Renal pelvis (tissue), 4 donors: ENCODE results near the gene UFC1. TPM values are rescaled to one million over a fixed set of nuclear protein-coding genes. Genes with fewer than 3 reads are reported as not detected.
A peak's percentile ranks its signal among the peaks of the same experiment; 100 is the strongest.

ENCODE experiments used
- DNase-seq: peaks from one replicate; pipeline ENCODE4 v3.0.0-alpha.2; 2013
- polyA plus RNA-seq, 3 donors: library from polyadenylated mRNA; unstranded; fragments of 120-200 nt; gene quantifications; one replicate each; pipeline ENCODE4 v1.2.1, GENCODE V29; 2013; ENCODE audit not compliant: insufficient read length in 3 of 3

Gene UFC1
- polyA plus RNA-seq, 3 donors, result 123 to 161 (median 140) TPM

DNA sequence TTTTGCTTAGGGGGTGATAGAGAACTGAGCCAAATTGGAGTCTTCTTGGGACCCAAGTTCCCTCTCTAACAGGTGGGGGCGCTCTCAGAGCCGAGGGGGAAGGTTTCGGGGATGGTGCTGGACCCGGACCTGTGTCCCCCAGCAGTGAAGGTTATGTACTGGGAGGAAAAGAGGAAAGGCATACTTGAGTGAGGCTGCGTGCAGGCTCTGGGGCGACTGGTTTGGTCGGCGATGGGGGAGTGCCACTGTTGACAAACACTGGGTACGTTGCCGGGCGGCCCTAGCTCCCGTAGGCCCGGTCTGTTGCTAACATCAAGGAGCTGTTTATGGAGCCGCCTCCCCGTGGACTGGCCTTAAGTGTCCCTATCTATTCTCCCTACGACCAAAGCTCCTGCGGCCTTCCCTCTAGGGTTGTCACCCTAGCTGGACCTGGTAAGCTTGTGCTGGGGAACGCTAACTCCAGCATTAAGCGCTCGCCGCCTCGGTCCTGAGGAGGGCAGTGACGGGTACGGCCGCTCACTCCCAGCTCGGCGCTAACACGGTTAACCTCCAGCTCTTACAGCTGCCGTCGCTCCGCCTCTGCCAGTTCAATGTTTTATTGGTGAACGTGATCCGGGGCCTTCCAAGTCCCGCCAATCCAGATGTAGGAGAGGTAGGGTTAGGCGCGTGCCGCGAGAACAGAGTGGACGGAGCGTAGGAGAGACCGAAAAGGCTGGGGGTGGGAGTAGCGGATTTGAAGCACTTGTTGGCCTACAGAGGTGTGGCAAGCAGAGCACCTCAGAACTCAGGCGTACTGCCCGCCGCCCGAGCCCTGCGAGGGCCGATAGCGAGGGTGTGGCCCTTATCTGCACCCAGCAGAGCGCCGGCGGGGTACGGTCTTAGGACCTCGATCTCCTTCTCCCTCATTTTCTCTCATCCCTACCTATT is 12.2 kb downstream of the UFC1 start, which contains the start of gene PPOX:
Gene PPOX, plus strand, starts transcription at position 685 of the 927 bp plus-strand sequence. CDS start 422 bp downstream, outside the sequence.
- DNase-seq, result peak; percentile 98

DNA sequence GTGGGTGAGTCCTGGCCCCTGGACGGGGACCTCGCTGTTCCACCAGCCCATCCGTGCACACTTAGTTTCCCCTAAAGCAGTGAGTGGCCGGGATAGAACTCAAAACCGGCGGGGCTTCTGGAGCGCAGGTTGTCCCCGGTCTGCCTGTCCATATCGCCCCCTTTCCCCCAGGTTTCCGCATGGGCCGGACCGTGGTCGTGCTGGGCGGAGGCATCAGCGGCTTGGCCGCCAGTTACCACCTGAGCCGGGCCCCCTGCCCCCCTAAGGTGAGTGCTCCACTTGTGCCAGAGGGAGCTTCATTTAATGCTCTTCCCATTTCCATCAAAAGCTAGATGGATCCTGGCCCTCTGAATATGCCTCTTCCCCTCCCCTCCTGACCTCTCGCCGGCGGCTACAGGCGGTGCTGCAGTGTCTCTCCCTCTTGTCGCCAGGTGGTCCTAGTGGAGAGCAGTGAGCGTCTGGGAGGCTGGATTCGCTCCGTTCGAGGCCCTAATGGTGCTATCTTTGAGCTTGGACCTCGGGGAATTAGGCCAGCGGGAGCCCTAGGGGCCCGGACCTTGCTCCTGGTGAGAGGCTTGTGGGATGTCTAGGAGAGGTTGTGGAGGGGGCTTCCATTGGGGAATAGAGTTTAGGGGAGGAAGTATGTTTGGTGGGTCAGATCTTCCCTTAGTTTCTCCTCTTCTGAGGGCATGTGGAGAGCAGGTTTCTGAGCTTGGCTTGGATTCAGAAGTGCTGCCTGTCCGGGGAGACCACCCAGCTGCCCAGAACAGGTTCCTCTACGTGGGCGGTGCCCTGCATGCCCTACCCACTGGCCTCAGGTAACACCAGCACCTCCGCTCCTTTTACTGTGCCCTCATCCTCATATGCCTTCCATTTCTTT is 13.1 kb downstream of the UFC1 start:
- DNase-seq, result no peak

DNA sequence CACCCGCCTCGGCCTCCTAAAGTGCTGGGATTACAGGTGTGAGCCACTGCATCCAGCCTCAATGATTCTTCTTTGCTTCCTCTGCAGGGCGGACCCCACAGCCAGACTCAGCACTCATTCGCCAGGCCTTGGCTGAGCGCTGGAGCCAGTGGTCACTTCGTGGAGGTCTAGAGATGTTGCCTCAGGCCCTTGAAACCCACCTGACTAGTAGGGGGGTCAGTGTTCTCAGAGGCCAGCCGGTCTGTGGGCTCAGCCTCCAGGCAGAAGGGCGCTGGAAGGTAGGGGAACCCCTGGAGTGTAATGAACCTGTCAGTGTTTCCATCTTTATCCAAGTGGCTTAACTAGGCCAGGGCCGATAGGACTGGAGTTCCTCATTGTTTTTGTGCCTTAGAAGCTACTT is 15.1 kb downstream of the UFC1 start:
- DNase-seq, result no peak

DNA sequence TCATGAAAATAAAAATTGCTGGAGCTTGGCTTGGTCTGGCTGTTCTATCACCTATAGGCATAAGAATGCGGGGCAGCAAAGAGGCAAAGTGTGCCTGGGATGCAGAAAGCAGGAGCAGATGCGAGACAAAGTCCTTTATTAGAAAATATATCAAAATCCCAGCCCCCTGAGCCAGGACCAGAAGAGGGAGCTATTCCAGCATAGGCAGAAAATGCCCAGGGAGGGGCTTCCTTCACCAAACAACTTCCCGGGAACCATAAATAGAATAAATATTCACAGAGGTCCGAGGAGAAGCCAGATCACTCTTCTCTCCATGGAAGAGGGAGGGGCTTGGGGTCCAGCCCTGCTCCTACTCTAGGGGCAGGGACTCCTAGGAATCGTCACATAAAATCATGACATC is 17.4 kb downstream of the UFC1 start:
- no peak for DNase-seq

DNA sequence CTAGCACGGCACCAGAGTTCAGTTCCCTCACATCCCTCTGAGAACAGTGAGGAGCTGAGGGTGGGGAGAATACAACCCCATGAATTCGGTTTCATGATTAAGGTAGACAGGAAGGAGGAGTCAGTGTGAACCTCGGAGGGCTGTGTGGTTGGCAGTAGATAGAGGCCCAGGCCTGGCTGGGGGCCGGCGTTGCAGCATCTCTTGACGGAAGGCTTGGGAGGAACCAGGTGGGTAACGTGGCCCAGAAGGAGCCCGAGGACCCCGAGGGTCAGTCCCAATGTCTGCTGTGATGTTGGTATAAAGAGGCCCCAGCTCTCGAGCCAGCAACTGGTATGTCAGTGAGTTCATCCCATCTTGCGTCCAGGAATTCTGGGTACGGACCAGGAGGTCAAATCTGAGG is 17.9 kb downstream of the UFC1 start:
- DNase-seq, result no peak

DNA sequence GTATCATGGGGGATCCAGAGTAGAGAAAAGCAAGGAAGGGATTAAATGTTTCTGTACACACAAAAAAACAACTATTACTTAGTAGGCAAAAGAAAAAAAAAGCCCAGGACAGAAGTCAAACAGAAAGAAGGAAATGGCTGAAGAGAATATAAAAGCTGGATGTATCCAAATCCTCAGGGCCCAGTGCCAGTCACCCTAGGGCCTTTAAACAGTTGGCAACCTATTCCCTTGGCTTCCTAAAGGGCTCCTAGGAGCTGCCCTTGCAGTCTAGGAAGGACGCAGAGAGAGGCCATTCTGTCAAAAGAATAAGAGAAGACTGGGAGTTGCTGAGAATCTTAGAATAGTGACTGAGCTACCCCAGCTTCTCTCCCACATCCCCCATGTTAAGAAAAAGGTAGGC is 18.6 kb downstream of the UFC1 start:
- no peak for DNase-seq

DNA sequence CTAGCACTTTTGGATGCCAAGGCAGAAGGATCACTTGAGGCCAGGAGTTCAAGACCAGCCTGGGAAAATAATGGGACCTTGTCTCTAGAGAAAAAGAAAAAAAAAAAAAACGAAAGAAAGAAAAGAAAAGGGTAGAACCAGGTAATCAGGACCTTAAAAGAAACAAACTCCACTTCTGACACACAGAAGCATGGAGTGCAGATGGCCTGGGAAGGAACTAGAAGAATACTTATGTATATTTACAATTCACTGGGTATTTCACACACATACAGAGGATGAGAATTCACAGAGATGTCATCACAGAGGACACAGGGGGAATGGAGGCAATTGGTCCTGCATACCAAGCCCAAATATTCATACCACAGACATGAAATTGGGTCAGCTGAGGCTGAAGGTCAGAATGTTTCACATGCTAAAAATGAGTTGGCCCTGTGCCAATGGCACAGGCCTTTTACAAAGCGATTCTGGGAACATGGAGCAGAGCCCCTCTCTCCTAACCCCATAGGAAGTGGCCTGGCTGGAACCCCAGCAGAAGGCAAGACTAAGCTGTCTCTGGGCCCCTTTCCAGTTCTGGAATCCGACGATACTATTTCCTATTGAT is 19.1 kb downstream of the UFC1 start:
- DNase-seq, result no peak

DNA sequence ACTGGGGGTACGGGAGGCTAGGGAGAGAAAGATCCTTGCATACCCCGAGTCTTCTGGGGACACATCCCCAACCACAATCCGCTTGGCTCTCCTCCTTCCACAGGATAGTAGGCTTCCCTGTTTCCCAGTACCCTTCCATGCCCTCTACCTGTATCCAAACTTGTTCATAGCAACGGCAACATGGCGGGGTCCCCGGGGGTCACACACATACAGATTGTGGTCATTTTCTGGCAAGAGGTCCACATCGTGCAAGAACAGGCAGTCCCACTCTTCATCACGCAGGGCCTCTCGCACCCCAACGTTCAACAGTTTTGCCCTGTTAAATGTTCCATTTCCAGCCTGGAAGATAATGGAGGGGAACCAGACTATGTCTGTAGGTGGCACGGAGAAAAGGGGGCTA is 19.9 kb downstream of the UFC1 start:
- DNase-seq, result no peak

DNA sequence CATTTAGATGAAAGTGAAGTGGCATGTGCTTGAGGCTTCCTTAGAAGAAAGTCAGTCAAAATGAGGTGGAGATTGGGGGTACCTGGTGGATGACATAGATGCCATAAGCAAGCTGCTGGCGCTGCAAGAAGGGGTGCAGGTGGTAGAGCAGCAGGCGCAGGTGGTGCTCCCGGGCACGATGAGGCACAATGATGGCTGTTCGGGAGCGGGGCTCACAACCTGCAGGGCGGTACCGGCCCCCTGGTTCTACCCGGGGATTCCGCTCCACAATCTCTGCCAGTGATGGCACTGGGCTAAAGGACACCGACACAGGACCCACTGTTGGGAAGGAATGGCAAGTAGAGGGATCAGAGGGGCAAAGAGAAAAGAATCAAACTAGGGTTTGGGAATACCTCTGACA is 21.1 kb downstream of the UFC1 start:
- DNase-seq, result no peak

DNA sequence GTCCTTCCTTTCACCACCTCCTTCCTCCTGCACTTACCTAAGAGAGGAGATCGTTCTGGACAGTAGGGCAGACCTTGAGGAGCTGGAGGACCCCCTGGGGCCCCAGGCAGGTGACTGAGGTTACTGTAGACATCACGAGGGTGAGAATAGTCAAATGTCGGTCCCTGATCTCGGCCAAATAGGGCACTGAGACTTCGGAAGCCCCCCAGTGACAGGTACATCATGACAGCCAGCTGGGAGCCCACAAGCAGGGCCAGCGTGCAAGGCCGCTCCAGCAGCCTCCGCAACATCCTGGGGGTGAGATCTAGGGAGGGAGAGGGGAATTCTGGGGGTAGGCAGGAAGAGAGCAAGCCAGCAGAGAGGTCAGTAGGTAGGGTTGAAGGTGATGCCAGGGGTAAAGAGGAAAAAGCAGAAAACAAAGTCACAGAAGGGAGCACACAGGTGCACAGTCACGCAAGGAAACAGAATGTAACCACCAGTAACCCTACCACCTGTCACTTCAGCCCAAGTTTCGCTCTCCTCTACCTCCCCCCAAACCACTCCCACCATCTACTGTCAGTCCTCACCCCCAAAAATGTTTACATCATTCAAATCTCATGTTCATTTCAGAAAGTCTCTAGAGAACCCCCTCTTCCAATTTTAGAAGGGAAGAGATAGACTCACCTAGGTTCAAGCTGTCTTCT is 22.1 kb downstream of the UFC1 start:
- no peak for DNase-seq

DNA sequence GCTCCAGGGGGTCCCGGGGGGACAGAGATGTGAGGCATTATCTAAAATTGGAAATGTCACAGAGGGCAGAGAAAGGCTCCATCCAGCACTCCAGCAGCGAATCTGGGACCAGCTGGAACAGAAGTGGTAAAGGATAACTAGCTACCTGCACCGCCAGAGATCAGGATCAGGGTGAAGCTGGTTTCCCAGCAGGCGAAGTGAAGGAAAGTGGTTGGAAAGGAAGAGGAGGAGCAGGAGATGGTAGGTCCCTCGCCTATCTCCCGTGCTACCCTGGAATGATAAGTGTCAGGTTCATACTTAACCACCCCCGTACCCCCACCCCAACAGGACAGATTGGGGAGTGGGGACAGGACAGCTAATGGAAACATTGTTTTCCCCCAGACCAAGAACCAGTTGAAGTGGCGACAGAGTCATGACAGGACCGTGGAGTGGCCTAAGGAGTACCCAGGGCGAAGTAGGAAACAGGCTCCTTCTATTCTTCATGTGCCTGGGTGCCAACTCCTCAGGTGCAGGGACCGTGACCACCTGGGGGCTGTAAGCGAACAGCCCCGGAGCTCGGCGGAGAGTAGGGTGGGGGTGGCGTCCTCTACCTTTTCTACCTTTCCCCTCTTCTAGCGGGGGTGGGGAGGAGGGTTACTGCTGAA is 22.8 kb downstream of the UFC1 start:
- DNase-seq, result no peak

DNA sequence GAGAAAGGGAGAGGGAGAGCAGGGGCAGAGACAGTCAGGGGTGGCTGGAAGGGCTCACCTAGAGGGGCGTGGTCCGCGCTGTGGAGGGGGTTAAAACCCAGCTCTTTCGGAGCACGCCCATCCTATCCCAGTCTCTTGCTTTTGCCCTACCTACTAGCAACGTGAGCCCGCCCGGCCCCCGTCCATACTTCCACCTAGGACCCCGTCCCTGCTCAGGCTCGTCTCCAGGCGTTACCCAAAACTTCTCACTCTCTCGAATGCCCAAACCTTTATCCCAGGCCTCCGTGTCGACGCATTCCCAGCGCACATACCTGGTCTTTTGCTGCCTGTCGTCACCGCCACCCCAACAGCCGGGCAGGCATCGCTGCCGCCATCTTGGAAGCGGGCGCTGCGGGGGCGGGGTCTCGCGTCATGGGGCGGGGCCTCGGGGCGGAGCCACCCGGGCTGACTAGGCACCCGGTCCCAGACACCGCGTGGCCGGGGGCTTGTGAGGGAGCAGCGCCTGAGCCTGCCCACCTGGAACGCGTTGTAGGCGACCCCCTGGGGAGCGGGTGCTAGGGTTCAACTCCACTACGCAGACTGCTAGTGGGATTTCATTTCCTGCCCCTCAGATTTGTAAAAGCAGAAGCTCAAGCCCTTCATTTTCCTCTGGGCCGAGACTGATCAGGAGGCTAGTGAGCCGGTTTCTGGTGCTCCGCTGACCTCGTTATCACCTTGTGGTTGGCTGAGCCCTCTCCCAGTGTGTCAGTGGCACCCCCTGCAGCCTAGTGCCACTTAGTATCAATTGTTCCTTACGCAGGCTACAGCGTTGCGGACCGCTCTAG is 23.5 kb downstream of the UFC1 start, which contains the start of gene B4GALT3:
Gene B4GALT3, minus strand, starts transcription at position 396 of the 824 bp plus-strand sequence. CDS start 1,447 bp downstream, outside the sequence.
- DNase-seq, result peak; percentile 88

DNA sequence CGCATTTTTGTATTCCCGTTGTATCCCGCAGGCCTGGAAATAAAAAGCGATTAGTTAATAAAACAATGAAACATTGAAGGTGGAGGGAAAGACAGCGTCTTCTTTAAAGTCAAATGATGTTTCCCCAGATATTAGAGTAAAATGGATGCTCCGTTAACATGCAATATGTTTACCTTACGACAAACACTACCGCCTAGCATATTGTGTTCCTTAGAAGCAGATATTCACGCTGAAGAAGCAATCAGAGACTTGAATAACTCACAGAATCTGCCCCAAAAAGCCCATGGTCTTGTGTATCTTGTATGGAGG is 24.1 kb downstream of the UFC1 start:
- DNase-seq, result no peak

DNA sequence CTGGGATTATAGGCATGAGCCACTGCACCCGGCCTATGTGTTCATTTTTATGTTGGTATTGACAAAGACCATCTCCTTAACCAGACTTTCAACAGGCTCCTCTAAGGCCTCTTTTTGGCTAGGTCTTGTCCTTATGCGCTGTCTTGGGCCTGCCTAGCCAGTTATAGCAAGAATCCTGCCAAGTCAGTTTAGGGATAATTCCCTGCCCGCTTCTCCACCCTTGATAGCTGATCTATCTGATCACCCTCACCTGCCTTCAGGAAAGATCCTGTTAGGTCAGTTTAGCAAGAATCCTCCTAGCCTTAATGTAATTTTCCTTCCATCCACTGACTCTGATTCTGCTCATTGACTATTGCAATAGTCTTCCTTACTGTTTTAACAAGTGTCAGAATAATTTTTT is 25.9 kb downstream of the UFC1 start:
- no peak for DNase-seq

DNA sequence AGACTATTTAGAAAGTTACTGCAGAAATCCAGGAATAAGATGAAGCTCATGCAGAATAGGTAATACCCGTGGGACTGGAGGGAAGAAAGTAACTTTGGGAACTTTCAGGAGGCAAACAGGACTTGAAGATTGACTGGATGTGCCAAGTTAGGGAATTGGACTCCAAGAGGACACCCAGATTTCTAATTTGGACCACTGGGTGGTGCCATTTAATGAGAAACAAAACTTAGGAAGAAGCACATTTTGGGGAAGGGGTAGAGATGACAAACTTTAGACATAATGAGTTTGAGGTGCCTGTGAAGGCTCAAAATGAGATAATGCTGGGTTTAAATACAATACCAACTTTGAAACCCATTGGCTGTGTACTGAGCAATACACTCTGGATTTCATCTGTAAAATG is 26.9 kb downstream of the UFC1 start:
- no peak for DNase-seq

DNA sequence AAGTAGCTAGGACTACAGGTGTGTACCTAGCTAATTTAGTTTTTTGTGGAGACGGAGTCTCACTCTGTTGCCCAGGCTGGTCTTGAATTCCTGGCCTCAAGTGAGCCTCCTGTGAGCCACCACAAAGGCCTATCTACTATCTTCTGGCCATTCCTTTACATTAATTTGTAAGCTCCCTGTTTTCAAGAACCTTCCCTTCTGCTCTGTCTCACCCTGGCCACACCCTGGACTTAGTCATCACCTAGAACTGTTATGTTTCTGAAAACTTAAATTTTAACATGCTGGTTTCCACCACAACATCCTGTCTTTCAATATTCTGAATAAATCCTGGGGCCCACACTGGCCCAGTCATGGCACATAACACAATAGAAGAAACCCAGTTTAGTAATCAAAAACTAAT is 28.4 kb downstream of the UFC1 start:
- no peak for DNase-seq

DNA sequence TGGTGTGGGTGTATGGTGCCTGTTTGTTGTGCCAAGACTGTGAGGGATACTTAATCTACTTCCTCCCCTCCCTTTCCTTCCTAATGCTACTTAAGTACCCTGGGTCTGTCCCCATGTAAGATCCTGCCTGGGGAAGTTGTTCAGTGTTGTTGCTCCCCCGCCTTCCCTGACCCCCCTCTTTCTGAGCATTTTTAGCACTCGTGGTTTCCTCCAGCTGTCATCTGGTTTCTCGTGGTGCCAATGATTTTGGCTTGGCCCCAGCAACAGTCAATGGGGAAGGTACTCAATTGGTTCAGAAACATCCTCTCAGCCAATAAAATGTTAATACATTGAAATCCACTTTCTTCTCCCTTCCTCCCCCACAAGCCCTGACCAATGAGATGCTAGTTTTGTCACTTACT is 31.5 kb downstream of the UFC1 start:
- DNase-seq, result no peak

DNA sequence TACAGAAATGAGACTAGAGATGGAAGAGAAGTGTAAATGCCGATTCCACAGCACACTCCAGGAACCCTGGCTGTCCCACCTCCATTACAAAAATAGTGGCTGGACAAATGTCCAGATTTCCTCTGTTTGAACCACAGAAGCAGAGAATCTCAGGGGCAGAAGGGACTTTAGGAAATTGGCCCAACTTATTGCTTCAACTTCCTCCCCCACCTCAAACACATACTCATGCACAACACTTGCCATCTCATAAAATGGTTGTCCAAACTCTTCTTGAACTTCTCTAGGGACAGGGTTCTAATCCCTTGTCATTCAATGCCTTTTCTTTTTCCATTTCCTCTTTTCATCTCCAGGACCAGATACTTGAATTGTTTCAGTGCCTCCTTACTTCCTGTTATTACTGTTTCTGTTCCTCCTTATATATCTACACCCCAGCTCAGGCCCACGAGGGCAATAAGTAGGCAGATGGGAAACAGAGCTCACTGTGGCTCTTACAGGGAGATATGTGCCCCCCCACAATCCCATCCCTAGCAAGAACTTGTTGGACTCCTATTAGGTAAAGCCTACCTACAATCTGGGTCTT is 32.0 kb downstream of the UFC1 start:
- no peak for DNase-seq

DNA sequence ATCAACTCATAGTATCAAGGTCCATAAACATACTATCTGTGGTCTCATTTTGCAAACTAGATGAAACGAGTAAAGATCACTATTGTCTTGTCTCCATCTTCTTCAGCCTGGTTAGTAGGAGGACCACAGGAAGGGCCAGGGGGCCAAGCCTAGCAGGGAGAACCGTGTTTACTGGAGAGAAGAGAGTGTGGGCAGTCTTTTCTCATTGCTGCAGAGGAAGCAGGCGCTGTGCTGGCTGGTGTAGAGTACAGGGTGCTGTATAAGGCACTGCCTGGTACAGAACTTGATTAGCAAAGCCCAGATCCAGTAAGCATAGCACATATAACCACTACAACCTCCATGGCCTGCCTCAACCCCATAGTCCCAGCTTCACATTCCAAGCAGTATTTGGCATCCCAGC is 33.5 kb downstream of the UFC1 start:
- no peak for DNase-seq

DNA sequence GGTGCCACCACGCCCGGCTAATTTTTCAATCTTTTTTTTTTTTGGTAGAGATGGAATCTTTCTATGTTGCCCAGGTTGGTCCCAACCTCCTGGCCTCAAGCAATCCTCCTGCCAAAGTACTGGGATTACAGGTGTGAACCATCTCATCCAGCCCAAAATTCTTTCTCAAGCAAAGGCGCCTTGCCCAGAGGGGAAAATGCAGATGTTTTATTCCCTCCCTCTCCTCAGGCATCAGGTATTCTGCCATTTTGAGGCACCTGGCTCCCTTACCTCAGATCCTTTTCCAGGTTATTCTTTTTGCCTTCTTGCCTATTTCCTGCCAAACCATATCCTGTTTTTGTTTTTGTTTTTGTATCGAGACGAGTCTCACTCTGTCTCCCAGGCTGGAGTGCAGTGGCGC is 34.6 kb downstream of the UFC1 start:
- no peak for DNase-seq
